Measurements from ENCODE around the gene NEDD4L.
"Not testable (repeated sequence)": the region's sequence is repeated elsewhere in the genome, so short reads cannot be mapped to it uniquely, and the experiment has no call there.

The NEDD4L gene

GRCh38 chr18:58043491-58044369 lies at the start of gene NEDD4L:
Gene NEDD4L, plus strand, starts transcription at chr18:58044226. Its CDS starts 435 bp downstream, at chr18:58044661.
- peak within 1 kb of the TSS; percentile 91 for H3K4me3 Mint-ChIP-seq

GRCh38 chr18:57995331-57995730 lies 48.7 kb upstream of the NEDD4L start:
- no peak for DNase-seq (ENCODE audit: low spot score)
- no peak overlapping the region for H3K4me3 Mint-ChIP-seq
- H3K9me3 Mint-ChIP-seq, result no peaks in the 10 kb centered on the region
- no peaks in the 10 kb centered on the region for H3K4me1 Mint-ChIP-seq (ENCODE audit: low read depth)
- H3K36me3 Mint-ChIP-seq (ENCODE audit: low read depth), result no peaks in the 10 kb centered on the region
- H3K27ac Mint-ChIP-seq, result no peak overlapping the region
- H3K27me3 Mint-ChIP-seq (ENCODE audit: low read depth), result peaks cover 7% of the 10 kb centered on the region

More at GRCh38 chr18:58043491-58044369, at the start of gene NEDD4L:
- no peaks in the 10 kb centered on the region for H3K9me3 Mint-ChIP-seq
- H3K27me3 Mint-ChIP-seq (ENCODE audit: low read depth), result peaks cover 57% of the 10 kb centered on the region
- H3K36me3 Mint-ChIP-seq (ENCODE audit: low read depth), result peaks cover 3% of the 10 kb centered on the region
- peak; percentile 82 for DNase-seq (ENCODE audit: low spot score)
- peaks cover 26% of the 10 kb centered on the region for H3K4me1 Mint-ChIP-seq (ENCODE audit: low read depth)
- no peak within 1 kb of the TSS for H3K27ac Mint-ChIP-seq

- not testable (repeated sequence) for DNase-seq (ENCODE audit: low spot score); H3K9me3 Mint-ChIP-seq; H3K4me3 Mint-ChIP-seq; H3K27ac Mint-ChIP-seq; H3K27me3 Mint-ChIP-seq (ENCODE audit: low read depth); H3K36me3 Mint-ChIP-seq (ENCODE audit: low read depth); H3K4me1 Mint-ChIP-seq (ENCODE audit: low read depth)
Observed at GRCh38 chr18:57996894-57997293, 47.1 kb upstream of the NEDD4L start.

- Mint-ChIP-seq H3K4me3 (no peak overlapping the region), H3K4me1 (ENCODE audit: low read depth) (no peaks in the 10 kb centered on the region), H3K36me3 (ENCODE audit: low read depth) (no peaks in the 10 kb centered on the region), H3K9me3 (no peaks in the 10 kb centered on the region), H3K27me3 (ENCODE audit: low read depth) (peaks cover 13% of the 10 kb centered on the region), H3K27ac (no peak overlapping the region)
- no peak for DNase-seq (ENCODE audit: low spot score)
Observed at GRCh38 chr18:57997820-57998219, 46.2 kb upstream of the NEDD4L start.

- no peak overlapping the region for H3K27ac Mint-ChIP-seq
- H3K9me3 Mint-ChIP-seq, result no peaks in the 10 kb centered on the region
- peaks cover 16% of the 10 kb centered on the region for H3K27me3 Mint-ChIP-seq (ENCODE audit: low read depth)
- no peak overlapping the region for H3K4me3 Mint-ChIP-seq
- DNase-seq (ENCODE audit: low spot score), result no peak
- no peaks in the 10 kb centered on the region for H3K36me3 Mint-ChIP-seq (ENCODE audit: low read depth)
- no peaks in the 10 kb centered on the region for H3K4me1 Mint-ChIP-seq (ENCODE audit: low read depth)
Observed at GRCh38 chr18:57998461-57998860, 45.6 kb upstream of the NEDD4L start.

- no peak for DNase-seq (ENCODE audit: low spot score)
- H3K27me3 Mint-ChIP-seq (ENCODE audit: low read depth), result peaks cover 14% of the 10 kb centered on the region
Observed at GRCh38 chr18:58004317-58004716, 39.7 kb upstream of the NEDD4L start.

GRCh38 chr18:58005011-58005410 lies 39.0 kb upstream of the NEDD4L start:
- H3K36me3 Mint-ChIP-seq (ENCODE audit: low read depth), result no peaks in the 10 kb centered on the region
- no peaks in the 10 kb centered on the region for H3K9me3 Mint-ChIP-seq
- no peak overlapping the region for H3K4me3 Mint-ChIP-seq
- no peaks in the 10 kb centered on the region for H3K4me1 Mint-ChIP-seq (ENCODE audit: low read depth)
- no peak overlapping the region for H3K27ac Mint-ChIP-seq
- peaks cover 14% of the 10 kb centered on the region for H3K27me3 Mint-ChIP-seq (ENCODE audit: low read depth)
- DNase-seq (ENCODE audit: low spot score), result no peak

More at GRCh38 chr18:58004317-58004716, 39.7 kb upstream of the NEDD4L start:
- Mint-ChIP-seq H3K27ac (no peak overlapping the region), H3K36me3 (ENCODE audit: low read depth) (no peaks in the 10 kb centered on the region), H3K9me3 (no peaks in the 10 kb centered on the region), H3K4me3 (no peak overlapping the region), H3K4me1 (ENCODE audit: low read depth) (no peaks in the 10 kb centered on the region)

GRCh38 chr18:58005885-58006523 lies 38.0 kb upstream of the NEDD4L start:
- no peaks in the 10 kb centered on the region for H3K36me3 Mint-ChIP-seq (ENCODE audit: low read depth)
- no peak overlapping the region for H3K27ac Mint-ChIP-seq
- peaks cover 17% of the 10 kb centered on the region for H3K27me3 Mint-ChIP-seq (ENCODE audit: low read depth)
- DNase-seq (ENCODE audit: low spot score), result no peak
- no peak overlapping the region for H3K4me3 Mint-ChIP-seq
- H3K4me1 Mint-ChIP-seq (ENCODE audit: low read depth), result no peaks in the 10 kb centered on the region
- H3K9me3 Mint-ChIP-seq, result no peaks in the 10 kb centered on the region

GRCh38 chr18:58009166-58009565 lies 34.9 kb upstream of the NEDD4L start:
- H3K9me3 Mint-ChIP-seq, result no peaks in the 10 kb centered on the region
- no peak for DNase-seq (ENCODE audit: low spot score)
- no peaks in the 10 kb centered on the region for H3K36me3 Mint-ChIP-seq (ENCODE audit: low read depth)
- H3K27me3 Mint-ChIP-seq (ENCODE audit: low read depth), result peaks cover 12% of the 10 kb centered on the region
- H3K4me3 Mint-ChIP-seq, result no peak overlapping the region
- H3K4me1 Mint-ChIP-seq (ENCODE audit: low read depth), result no peaks in the 10 kb centered on the region
- H3K27ac Mint-ChIP-seq, result no peak overlapping the region

GRCh38 chr18:58010265-58010664 lies 33.8 kb upstream of the NEDD4L start:
- Mint-ChIP-seq H3K27ac (no peak overlapping the region), H3K4me3 (no peak overlapping the region), H3K4me1 (ENCODE audit: low read depth) (no peaks in the 10 kb centered on the region), H3K36me3 (ENCODE audit: low read depth) (no peaks in the 10 kb centered on the region), H3K9me3 (no peaks in the 10 kb centered on the region), H3K27me3 (ENCODE audit: low read depth) (peaks cover 12% of the 10 kb centered on the region)
- DNase-seq (ENCODE audit: low spot score), result no peak

GRCh38 chr18:58012356-58012755 lies 31.7 kb upstream of the NEDD4L start:
- Mint-ChIP-seq H3K9me3 (no peaks in the 10 kb centered on the region), H3K4me3 (no peak overlapping the region), H3K36me3 (ENCODE audit: low read depth) (no peaks in the 10 kb centered on the region), H3K27me3 (ENCODE audit: low read depth) (peaks cover 12% of the 10 kb centered on the region), H3K4me1 (ENCODE audit: low read depth) (no peaks in the 10 kb centered on the region), H3K27ac (no peak overlapping the region)
- no peak for DNase-seq (ENCODE audit: low spot score)

GRCh38 chr18:58013241-58014211 lies 30.5 kb upstream of the NEDD4L start:
- H3K27ac Mint-ChIP-seq, result no peak overlapping the region
- H3K9me3 Mint-ChIP-seq, result no peaks in the 10 kb centered on the region
- H3K4me3 Mint-ChIP-seq, result no peak overlapping the region
- H3K27me3 Mint-ChIP-seq (ENCODE audit: low read depth), result peaks cover 10% of the 10 kb centered on the region
- DNase-seq (ENCODE audit: low spot score), result no peak
- H3K4me1 Mint-ChIP-seq (ENCODE audit: low read depth), result no peaks in the 10 kb centered on the region
- no peaks in the 10 kb centered on the region for H3K36me3 Mint-ChIP-seq (ENCODE audit: low read depth)

- peaks cover 10% of the 10 kb centered on the region for H3K27me3 Mint-ChIP-seq (ENCODE audit: low read depth)
- no peak for DNase-seq (ENCODE audit: low spot score)
- no peaks in the 10 kb centered on the region for H3K4me1 Mint-ChIP-seq (ENCODE audit: low read depth)
- no peak overlapping the region for H3K4me3 Mint-ChIP-seq
- no peak overlapping the region for H3K27ac Mint-ChIP-seq
- H3K36me3 Mint-ChIP-seq (ENCODE audit: low read depth), result no peaks in the 10 kb centered on the region
- no peaks in the 10 kb centered on the region for H3K9me3 Mint-ChIP-seq
Observed at GRCh38 chr18:58015065-58015780, 28.8 kb upstream of the NEDD4L start.
